GM18502 (cell line): ENCODE measurements around the gene GRK6.
"Not testable (repeated sequence)": the region's sequence is repeated elsewhere in the genome, so short reads cannot be mapped to it uniquely, and the experiment has no call there.

Source experiments
- ATAC-seq: cut with Tn5 transposase; IDR thresholded peaks from one replicate; pipeline ENCODE4 v1.9.1; 2021; ENCODE audit warnings: mild to moderate bottlenecking; ENCODE audit not compliant: unreplicated experiment, poor library complexity

Gene GRK6

GRCh38 chr5:177396807-177397206, 29.7 kb upstream of the GRK6 start:
- ATAC-seq = no peak

- no peak for ATAC-seq
These were observed 28.5 kb upstream of the GRK6 start for GRCh38 chr5:177397875-177398390.

DNA sequence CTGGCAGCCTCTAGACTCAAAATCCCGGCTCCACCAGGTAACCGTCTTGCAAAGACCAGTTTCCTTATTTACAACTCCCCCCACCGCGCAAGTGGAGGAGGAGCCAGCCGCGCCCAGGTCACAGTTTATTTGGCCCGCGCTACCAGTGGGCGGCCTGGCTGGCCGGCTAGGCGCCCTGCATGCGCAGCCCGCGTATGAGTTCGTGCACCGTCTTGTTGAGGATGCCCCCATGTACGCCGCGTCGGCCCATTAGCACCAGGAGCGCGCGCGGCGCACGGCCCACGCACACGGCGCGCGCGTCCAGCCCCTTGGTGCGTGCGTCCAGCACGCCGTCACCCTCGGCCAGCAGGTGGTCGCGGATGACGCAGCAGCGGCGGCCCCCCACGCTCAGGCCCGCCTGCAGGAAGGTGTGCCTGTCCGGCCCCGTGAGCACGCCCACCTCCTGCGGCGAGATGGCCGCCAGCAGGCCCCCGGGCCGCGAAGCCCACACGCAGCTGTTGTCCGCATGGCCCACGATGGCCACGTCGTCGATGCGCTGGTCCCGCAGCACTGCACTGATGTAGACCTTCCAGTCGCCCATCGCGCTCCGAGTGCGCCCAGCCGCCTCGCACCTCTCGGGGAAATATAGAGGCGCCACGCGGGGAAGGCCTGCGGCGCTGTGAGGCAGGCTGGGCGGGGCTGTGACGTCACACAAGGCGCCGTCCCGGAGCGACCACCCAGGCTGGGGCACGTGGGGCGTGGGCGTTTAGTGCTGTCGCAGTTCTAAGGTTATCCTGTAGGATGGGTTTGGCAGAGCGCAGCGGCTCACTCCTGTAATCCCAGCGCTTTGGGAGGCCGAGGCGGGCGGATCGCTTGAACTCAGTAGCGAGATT, 26.2 kb upstream of the GRK6 start, which contains the start of gene PFN3:
Gene PFN3 (minus strand): TSS at position 665 of the 872 bp plus-strand sequence. CDS start 85 bp downstream, at position 580.
- no peak for ATAC-seq

GRCh38 chr5:177402271-177403043, 24.0 kb upstream of the GRK6 start:
- no peak for ATAC-seq

- ATAC-seq = peak; percentile 23
These were observed 23.2 kb upstream of the GRK6 start for GRCh38 chr5:177403102-177403791.

- peak; percentile 85 for ATAC-seq
These were observed 22.5 kb upstream of the GRK6 start for GRCh38 chr5:177403792-177404640.

- no peak for ATAC-seq
These were observed 21.8 kb upstream of the GRK6 start for GRCh38 chr5:177404641-177405179.

DNA sequence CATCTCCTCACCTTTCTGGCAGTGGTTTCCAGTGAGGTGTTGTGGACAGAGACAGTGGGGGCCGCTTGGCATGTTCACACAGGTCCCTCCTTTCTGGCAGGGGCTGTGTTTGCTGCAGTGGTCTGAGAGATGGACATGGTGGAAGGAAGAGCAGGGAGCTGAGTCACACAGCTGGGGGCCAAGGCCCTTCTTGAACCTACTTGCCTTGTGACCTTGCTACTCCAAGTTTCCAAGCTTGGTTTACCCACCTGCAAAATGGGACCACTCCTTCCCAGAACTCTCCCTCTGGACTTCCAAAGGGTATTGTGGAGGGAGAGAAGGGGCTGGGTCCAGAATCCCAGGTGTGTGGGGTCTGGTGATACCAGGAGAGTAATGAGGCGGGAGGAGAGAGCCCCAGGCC, 21.2 kb upstream of the GRK6 start:
- ATAC-seq = no peak

DNA sequence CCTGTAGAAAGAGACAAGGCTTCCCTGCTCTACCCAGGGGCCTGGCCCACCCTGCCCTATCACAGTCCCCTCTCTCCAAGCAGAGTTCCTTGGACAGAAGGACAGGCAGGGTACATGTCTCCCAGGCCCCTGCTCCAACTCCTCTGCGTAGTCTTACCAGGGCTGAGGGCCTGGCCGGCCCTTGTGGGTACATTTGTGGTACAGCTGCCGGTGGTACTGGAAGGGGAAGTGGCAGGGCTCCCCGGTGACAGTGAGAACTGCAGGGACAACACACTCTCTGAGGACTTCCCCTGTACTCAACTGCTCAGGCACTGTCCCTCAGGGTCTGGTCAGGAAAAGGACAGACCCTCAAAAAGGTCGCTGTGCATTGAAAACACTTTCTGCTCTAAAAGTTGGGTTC, 20.7 kb upstream of the GRK6 start:
- no peak for ATAC-seq

GRCh38 chr5:177409043-177409801, 17.3 kb upstream of the GRK6 start, which contains the start of gene F12:
Gene F12 (minus strand): TSS chr5:177409564. CDS start chr5:177409527, 37 bp downstream.
- ATAC-seq = no peak

- no peak for ATAC-seq
These were observed 15.9 kb upstream of the GRK6 start for GRCh38 chr5:177410575-177410974.

- ATAC-seq = peak; percentile 80
These were observed 13.8 kb upstream of the GRK6 start for GRCh38 chr5:177412603-177413233.

GRCh38 chr5:177414481-177414880, 12.0 kb upstream of the GRK6 start:
- ATAC-seq = no peak

DNA sequence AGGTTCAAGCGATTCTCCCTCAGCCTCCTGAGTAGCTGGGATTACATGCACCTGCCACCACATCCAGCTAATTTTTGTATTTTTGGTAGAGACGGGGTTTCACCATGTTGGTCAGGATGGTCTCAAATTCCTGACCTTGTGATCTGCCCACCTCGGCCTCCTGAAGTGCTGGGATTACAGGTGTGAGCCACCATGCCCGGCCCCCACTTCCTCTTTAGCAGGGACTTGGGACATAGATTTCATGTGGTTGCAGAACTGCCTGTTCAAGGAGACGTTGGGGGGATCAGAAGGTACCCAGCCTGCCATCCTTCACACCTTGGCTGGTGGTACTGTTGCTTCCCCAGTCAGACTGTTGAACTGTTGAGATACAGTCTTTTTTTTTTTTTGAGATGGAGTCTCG, 9.4 kb upstream of the GRK6 start:
- not testable (repeated sequence) for ATAC-seq

GRCh38 chr5:177419046-177419445, 7.4 kb upstream of the GRK6 start:
- ATAC-seq = no peak

DNA sequence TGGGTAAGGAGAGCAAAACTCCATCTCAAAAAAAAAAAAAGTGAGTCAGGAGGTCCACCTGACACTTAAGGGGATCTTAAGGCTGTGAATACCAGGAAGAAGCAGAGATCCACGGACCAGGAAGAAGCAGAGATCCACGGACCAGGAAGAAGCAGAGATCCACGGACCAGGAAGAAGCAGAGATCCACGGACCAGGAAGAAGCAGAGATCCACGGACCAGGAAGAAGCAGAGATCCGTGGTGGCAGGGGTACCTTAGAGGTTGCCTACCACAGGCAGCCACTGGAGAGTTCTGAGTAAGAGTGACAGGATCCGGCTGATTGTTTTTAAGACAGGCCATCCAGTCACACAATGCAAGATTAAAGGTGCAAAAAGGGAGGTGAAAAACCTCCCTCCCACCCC, 6.0 kb upstream of the GRK6 start:
- ATAC-seq = not testable (repeated sequence)

- no peak for ATAC-seq
These were observed 5.2 kb upstream of the GRK6 start for GRCh38 chr5:177421062-177421798.
